Choroid plexus epithelial cell (primary cell): Measurements from ENCODE around the gene RAPGEF3.

Experiments used
- DNase-seq: peaks from one replicate; pipeline ENCODE4 v3.0.0-alpha.2; 2010; ENCODE audit warnings: low read depth
- H3K4me3 ChIP-seq: 2 replicates; pipeline ENCODE4 v1.5.1; 2011; ENCODE audit warnings: low read depth, mild to moderate bottlenecking, control low read depth, low read length, moderate library complexity
- TF ChIP-seq, protein P1 (sequence below): conservative IDR thresholded peaks from 2 replicates; pipeline ENCODE4 v1.5.1; 2011; ENCODE audit warnings: low read depth, mild to moderate bottlenecking, control low read depth, inconsistent platforms, low read length, moderate library complexity

Gene RAPGEF3

DNA sequence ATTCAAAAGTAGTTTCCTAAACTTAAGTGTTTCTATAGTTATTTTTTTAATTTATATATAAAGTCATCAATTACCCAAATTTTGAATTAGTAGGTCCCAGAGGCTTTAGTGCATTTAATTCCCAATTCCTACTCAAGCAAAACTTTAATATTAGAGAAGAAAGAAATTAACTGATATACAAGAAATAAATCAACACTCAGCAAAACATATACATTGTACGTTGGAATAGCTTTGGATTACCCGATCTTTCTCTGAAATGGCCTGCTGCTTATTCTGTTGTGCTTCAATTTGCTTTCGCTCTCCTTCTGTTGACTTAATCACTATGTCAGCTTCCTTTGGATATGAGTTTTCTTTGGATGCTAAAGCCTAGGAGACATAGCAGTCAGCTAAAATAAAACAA lies 71.0 kb downstream of the RAPGEF3 start:
- no peak for DNase-seq
- TF ChIP-seq, protein P1, sequence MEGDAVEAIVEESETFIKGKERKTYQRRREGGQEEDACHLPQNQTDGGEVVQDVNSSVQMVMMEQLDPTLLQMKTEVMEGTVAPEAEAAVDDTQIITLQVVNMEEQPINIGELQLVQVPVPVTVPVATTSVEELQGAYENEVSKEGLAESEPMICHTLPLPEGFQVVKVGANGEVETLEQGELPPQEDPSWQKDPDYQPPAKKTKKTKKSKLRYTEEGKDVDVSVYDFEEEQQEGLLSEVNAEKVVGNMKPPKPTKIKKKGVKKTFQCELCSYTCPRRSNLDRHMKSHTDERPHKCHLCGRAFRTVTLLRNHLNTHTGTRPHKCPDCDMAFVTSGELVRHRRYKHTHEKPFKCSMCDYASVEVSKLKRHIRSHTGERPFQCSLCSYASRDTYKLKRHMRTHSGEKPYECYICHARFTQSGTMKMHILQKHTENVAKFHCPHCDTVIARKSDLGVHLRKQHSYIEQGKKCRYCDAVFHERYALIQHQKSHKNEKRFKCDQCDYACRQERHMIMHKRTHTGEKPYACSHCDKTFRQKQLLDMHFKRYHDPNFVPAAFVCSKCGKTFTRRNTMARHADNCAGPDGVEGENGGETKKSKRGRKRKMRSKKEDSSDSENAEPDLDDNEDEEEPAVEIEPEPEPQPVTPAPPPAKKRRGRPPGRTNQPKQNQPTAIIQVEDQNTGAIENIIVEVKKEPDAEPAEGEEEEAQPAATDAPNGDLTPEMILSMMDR, result no peak
- H3K4me3 ChIP-seq, result no peak overlapping the region

GRCh38 chr12:47686645-47687240 lies 71.9 kb downstream of the RAPGEF3 start:
- no peak overlapping the region for H3K4me3 ChIP-seq
- TF ChIP-seq, protein P1, result peak; percentile 85
- DNase-seq, result peak; percentile 81
